GM21529 (cell line): Measurements from ENCODE around the gene RPS13.
"Not testable (repeated sequence)": the region's sequence is repeated elsewhere in the genome, so short reads cannot be mapped to it uniquely, and the experiment has no call there.

ENCODE experiments used
- ATAC-seq: cut with Tn5 transposase; IDR thresholded peaks from one replicate; pipeline ENCODE4 v1.9.1; 2021; ENCODE audit not compliant: unreplicated experiment

RPS13 gene

GRCh38 chr11:17077520-17078401 lies at the start of gene RPS13:
Gene RPS13 (minus strand): TSS chr11:17077667. CDS start chr11:17077641, 26 bp downstream.
- ATAC-seq, result peak; percentile 96

GRCh38 chr11:17121981-17122380 lies 44.5 kb upstream of the RPS13 start:
- ATAC-seq, result no peak

- ATAC-seq, result no peak
These were observed 39.8 kb upstream of the RPS13 start for GRCh38 chr11:17117262-17117661.

GRCh38 chr11:17116117-17116516 lies 38.6 kb upstream of the RPS13 start:
- ATAC-seq, result no peak

GRCh38 chr11:17107745-17108144 lies 30.3 kb upstream of the RPS13 start:
- not testable (repeated sequence) for ATAC-seq

GRCh38 chr11:17105404-17106040 lies 28.1 kb upstream of the RPS13 start:
- not testable (repeated sequence) for ATAC-seq

GRCh38 chr11:17102462-17102861 lies 25.0 kb upstream of the RPS13 start:
- ATAC-seq, result no peak

GRCh38 chr11:17098658-17099057 lies 21.2 kb upstream of the RPS13 start:
- ATAC-seq, result no peak

GRCh38 chr11:17098038-17098437 lies 20.6 kb upstream of the RPS13 start:
- no peak for ATAC-seq

- ATAC-seq, result not testable (repeated sequence)
These were observed 8.5 kb upstream of the RPS13 start for GRCh38 chr11:17085976-17086375.

- peak; percentile 2 for ATAC-seq
These were observed 287 bp downstream of the RPS13 start for GRCh38 chr11:17077240-17077519.

- ATAC-seq, result no peak
These were observed 789 bp downstream of the RPS13 start for GRCh38 chr11:17076517-17077239.

- ATAC-seq, result no peak
These were observed 2.0 kb downstream of the RPS13 start for GRCh38 chr11:17075506-17075905.

GRCh38 chr11:17073370-17074027 lies 4.0 kb downstream of the RPS13 start:
- no peak for ATAC-seq

GRCh38 chr11:17067417-17067816 lies 10.1 kb downstream of the RPS13 start:
- no peak for ATAC-seq

- no peak for ATAC-seq
These were observed 10.8 kb downstream of the RPS13 start for GRCh38 chr11:17066691-17067090.

GRCh38 chr11:17063171-17064002 lies 14.1 kb downstream of the RPS13 start:
- peak; percentile 81 for ATAC-seq

- ATAC-seq, result not testable (repeated sequence)
These were observed 26.3 kb downstream of the RPS13 start for GRCh38 chr11:17051146-17051545.

GRCh38 chr11:17048491-17048890 lies 29.0 kb downstream of the RPS13 start:
- ATAC-seq, result not testable (repeated sequence)

GRCh38 chr11:17046690-17047089 lies 30.8 kb downstream of the RPS13 start:
- ATAC-seq, result no peak
